Right forelimb (tissue), 1 donor: ENCODE measurements around the gene ABCF2.

Experiments
- DNase-seq: peaks from one replicate; pipeline ENCODE4 v3.0.0-alpha.2; 2018

Gene ABCF2

DNA sequence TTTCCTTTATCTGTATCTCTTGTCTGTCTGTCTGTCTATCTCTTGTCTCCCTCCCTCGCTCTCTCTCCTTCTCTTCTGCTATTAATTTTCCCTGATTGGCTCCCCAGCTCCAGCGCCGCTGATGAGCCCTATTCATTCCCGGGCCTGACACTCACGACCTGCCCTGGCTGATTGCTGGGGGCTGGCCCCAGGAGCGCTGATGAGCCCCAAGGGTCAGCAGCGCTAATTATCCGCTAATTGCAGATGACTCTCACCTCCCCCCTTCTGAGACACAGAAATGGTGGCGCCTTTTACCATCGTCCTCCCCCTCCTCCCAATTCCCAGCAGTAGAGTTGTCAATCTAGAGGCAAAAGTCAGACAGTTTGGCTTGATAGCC is 58.2 kb downstream of the ABCF2 start:
- DNase-seq, result peak; percentile 34

DNA sequence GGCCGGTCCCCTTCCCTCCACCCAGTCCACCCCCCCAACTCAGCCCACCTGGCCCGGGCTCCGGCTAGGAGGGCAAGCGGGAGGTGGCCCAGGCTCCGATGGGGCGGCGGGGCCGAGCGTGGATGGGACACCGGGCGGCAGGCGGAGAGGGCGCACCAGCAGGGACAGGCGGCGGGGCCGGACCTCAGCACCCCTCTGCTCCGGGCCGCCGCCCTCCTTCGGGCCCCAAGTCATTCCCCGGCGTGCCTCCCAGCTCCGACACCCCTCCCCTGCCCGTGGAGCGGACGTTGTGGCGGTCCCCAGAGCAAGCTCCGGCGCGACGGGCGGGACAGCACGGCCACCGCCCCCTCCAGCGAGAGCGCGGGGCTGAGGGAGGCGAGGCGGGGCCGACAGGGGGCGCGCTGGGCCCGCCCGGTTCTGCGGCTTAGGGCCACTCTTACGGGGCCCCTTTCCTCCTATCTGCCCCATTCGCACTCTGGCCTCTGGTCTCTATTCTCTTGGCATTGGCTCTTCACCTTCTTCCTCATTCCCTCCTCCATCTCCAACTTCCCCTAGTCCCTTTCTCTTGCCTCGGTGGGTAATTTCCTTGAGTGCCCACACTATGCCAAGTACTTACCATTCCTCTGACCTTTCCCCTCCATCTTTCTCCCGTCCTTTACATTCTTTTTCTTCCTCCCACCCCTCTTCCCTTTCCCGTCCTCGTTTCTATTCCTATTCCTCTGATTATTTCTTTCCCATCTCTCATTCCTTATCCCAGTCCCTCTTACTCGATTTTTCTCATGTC is 58.8 kb downstream of the ABCF2 start:
- peak; percentile 55 for DNase-seq

DNA sequence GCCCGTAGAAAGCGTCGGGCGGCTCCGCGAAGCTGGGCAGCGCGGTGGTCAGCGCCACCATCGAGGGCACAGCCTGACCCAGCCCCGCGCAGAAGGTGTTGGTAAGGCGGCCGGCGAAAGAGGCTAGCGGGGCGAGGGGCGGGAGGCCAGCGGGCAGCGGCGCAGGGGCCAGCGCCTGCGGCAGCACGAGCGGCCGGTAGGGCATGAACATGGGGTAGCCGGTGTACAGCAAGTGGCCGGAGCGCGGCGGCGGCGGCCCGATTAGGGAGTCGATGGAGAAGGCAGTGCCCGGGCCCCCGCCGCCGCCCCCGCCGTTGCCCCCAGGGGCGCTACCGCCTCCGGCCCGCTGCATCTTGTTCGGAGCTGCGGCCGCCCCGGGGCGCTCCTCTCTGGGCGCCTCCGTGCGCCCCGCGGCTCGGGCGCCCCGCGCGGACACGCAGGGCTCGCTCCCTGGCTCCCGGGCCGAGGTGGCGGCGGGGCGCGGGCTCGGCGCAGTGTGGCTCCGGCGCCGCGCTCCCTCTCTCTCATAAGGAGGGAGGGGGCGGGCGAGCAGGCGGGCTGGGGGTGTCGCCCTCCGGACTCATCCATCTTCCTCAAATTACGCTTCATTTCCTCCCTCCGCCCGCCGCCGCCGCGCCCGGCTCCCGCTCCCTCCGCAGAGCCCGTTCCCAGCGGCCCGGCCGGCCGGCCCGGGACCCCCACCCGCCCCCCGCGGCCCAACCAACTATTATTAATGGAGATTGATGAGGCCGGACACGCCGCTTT is 59.6 kb downstream of the ABCF2 start, which contains the start of gene GBX1:
GBX1 (minus strand) TSS at position 498 of the 765 bp plus-strand sequence; CDS start at position 352, 146 bp downstream.
- peak; percentile 45 for DNase-seq

DNA sequence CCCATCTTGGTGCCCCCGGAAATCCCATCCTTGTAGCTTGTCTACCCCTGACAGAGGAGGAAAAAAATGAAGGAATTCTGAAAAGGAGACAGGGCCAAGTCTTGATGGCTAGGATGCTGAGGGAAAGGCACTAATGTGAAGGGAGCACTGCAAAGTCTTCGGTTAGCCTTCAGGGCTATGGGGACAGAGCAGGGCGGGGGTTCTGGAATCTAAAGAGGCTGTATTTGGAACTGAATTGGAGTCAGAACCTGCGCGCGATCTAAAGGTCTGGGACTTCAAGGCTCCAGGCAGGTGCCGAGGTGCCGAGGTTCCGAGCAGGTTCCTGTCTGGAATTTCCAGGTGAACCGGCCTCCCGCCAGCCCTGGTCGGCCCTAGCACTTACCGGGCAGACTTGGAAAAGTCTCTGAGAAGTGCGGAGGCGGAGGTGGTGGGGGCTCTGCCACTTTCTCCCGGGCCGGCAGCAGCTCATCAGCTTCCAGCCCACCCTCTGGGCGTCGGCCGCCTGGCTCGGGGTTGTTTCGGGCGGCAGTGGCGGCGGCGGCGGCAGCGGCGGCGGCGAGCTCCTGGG is 60.3 kb downstream of the ABCF2 start:
- no peak for DNase-seq
